Gastroesophageal sphincter (tissue), 4 donors: ENCODE data around the gene STARD9. TPM values are rescaled to one million over a fixed set of nuclear protein-coding genes. Genes with fewer than 3 reads are reported as not detected.
A peak's percentile ranks its signal among the peaks of the same experiment; 100 is the strongest.

Experiments used
- ATAC-seq: fragments of 150-250 bp; one replicate; pipeline ENCODE4 v1.9.1; 2016; ENCODE audit warnings: mild to moderate bottlenecking, moderate library complexity
- H3K27ac ChIP-seq, 4 donors: fragments of 200-600 bp; sonication (generic) in 3 of 4; 1 replicate in 3 of 4; 2 replicates in 1 of 4; pipeline ENCODE4 v1.5.1; 2016 to 2019
- H3K27me3 ChIP-seq: fragments of 200-600 bp; sonication (generic); one replicate; pipeline ENCODE4 v1.5.1; 2019
- H3K36me3 ChIP-seq, 2 donors: fragments of 200-600 bp; sonication (generic); one replicate each; pipeline ENCODE4 v1.5.1; 2019; ENCODE audit warnings: control low read depth in 1 of 2
- H3K4me1 ChIP-seq, 3 donors: fragments of 200-600 bp; sonication (generic); 1 replicate in 2 of 3; 2 replicates in 1 of 3; pipeline ENCODE4 v1.5.1; 2016 to 2019; ENCODE audit warnings: control low read depth in 2 of 3
- H3K4me3 ChIP-seq, 2 donors: fragments of 200-600 bp; sonication (generic); one replicate each; pipeline ENCODE4 v1.5.1; 2019; ENCODE audit warnings: mild to moderate bottlenecking in 1 of 2, moderate library complexity in 1 of 2
- H3K9me3 ChIP-seq, 3 donors: fragments of 200-600 bp; sonication (generic); one replicate each; pipeline ENCODE4 v1.5.1; 2017 to 2019; ENCODE audit warnings: control low read depth in 2 of 3
- EP300 ChIP-seq: sonication (generic); formaldehyde crosslinking; IDR thresholded peaks from one replicate; pipeline ENCODE4 v1.6.1; 2017; ENCODE audit warnings: antibody characterized with exemption, mild to moderate bottlenecking
- POLR2A ChIP-seq, 2 donors: fragments of 450-650 bp; IDR thresholded peaks; one replicate each; pipeline ENCODE4 v1.6.1; 2017; ENCODE audit warnings: antibody characterized with exemption in 2 of 2, mild to moderate bottlenecking in 2 of 2, moderate library complexity in 1 of 2
- POLR2AphosphoS5 ChIP-seq: sonication (generic); formaldehyde crosslinking; IDR thresholded peaks from one replicate; pipeline ENCODE4 v1.6.1; 2017; ENCODE audit warnings: antibody characterized with exemption
- WGBS, 2 donors: methylation state at CpG; one replicate each; pipeline ENCODE4 v1.1.5; 2018; ENCODE audit warnings: low coverage in 1 of 2; 5-methylcytosine and 5-hydroxymethylcytosine counted together
- total RNA-seq, 4 donors: library from RNA; depleted of rRNA; stranded (reverse); fragments of >200 nt; gene quantifications; one replicate each; pipeline ENCODE4 v1.1.0, GENCODE V29; 2016
- TF ChIP-seq, protein P1 (sequence below), 4 experiments: fragments of 200-600 bp in 2 of 4; fragments of 450-650 bp in 2 of 4; sonication (generic) in 1 of 4; IDR thresholded peaks; one replicate each; pipeline ENCODE4 v1.5.1; 2017 to 2019; ENCODE audit warnings: antibody characterized with exemption in 4 of 4, mild to moderate bottlenecking in 2 of 4, moderate library complexity in 2 of 4

Gene STARD9
- total RNA-seq, 4 donors from 2014 or later, result 15.5 to 78.4 (median 29.1) TPM

DNA sequence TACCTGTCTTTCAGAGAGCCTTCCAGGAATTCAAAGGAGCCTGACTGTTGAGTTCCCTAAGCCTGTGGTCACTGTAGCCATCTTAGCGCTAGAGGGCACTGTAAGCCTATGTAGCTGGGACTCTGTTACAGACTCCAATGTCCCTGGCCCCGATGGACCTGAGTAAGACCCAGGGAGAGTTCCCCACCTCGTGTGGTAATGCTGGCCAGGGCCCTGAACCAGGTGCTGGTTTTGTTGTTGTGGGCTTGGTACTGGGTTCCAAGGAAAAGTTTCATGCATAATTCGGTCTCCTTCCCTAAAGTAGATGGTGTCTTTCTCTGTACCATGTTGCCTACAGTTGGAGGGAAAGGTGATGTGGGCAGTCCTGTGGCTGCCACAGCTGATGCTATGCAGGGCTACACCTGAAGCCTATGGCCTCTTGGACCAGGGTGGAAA is 129.1 kb downstream of the STARD9 start:
- ATAC-seq, result peak; percentile 88
- WGBS, 2 donors, result 0 to 20% methylated on average over 1 of the region's 4 CpGs
- Histone ChIP-seq H3K27ac (peak overlapping the region in 1 of 4 donors; percentile 22), H3K9me3 (no peaks in the 10 kb centered on the region), H3K36me3 (peaks cover 0 to 39% of the 10 kb centered on the region in 2 donors), H3K4me3 (no peak overlapping the region), H3K4me1 (peaks cover 0 to 29% (median 8%) of the 10 kb centered on the region in 3 donors), H3K27me3 (no peaks in the 10 kb centered on the region)
- TF ChIP-seq POLR2A (IDR thresholded peaks at IDR 0.05), result no peak
- TF ChIP-seq, protein P1, sequence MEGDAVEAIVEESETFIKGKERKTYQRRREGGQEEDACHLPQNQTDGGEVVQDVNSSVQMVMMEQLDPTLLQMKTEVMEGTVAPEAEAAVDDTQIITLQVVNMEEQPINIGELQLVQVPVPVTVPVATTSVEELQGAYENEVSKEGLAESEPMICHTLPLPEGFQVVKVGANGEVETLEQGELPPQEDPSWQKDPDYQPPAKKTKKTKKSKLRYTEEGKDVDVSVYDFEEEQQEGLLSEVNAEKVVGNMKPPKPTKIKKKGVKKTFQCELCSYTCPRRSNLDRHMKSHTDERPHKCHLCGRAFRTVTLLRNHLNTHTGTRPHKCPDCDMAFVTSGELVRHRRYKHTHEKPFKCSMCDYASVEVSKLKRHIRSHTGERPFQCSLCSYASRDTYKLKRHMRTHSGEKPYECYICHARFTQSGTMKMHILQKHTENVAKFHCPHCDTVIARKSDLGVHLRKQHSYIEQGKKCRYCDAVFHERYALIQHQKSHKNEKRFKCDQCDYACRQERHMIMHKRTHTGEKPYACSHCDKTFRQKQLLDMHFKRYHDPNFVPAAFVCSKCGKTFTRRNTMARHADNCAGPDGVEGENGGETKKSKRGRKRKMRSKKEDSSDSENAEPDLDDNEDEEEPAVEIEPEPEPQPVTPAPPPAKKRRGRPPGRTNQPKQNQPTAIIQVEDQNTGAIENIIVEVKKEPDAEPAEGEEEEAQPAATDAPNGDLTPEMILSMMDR (IDR thresholded peaks at IDR 0.05), result peak; percentile 56 to 82 (median 74)
- TF ChIP-seq EP300, result no peak

DNA sequence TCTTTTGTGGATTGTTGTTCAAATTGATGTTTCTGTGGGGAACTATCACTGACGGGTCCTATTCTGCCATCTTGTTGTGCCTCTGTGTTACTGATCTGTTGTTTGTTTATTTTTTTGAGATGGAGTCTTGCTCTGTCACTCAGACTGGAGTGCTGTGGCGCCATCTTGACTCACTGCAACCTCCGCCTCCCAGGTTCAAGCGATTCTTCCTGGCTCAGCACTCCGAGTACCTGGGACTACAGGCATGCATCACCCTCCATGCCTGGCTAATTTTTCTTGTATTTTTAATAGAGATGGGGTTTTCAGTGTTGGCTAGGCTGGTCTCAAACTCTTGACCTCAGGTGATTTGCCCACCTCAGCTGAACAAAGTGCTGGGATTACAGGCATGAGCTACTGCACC is 129.9 kb downstream of the STARD9 start:
- H3K4me3 ChIP-seq, result no peak overlapping the region
- WGBS, 2 donors, result 97 to 99% methylated on average over 4 to 5 of the region's 5 CpGs
- H3K36me3 ChIP-seq, result peaks cover 0 to 31% of the 10 kb centered on the region in 2 donors
- ATAC-seq, result no peak
- TF ChIP-seq POLR2A (IDR thresholded peaks at IDR 0.05) (no peak), POLR2AphosphoS5 (no peak), EP300 (no peak)
- TF ChIP-seq, protein P1 (IDR thresholded peaks at IDR 0.05), result no peak
- no peak overlapping the region for H3K27ac ChIP-seq
- no peaks in the 10 kb centered on the region for H3K27me3 ChIP-seq
- H3K9me3 ChIP-seq, result no peaks in the 10 kb centered on the region
- H3K4me1 ChIP-seq, result peaks cover 0 to 29% (median 8%) of the 10 kb centered on the region in 3 donors

DNA sequence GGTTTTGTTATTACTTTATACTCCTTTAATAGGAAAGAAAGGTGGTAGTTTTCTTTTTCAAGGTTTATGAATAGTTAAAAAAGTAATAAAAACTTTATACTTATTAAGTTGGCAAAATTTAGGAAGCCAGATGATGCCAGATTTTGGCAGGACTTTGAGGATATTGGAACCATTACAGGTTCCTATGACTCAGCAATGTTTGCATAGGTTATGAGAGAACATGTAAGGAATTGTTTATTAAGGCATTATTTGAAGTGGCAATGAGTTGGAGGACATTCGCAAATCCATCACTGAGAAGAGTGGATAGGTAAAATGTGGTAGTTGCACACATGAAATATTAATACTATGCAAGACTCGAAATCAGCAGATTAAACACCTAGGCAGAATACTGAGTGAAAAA is 131.7 kb downstream of the STARD9 start:
- peaks cover 0 to 34% (median 8%) of the 10 kb centered on the region in 3 donors for H3K4me1 ChIP-seq
- H3K36me3 ChIP-seq, result peaks cover 0 to 21% of the 10 kb centered on the region in 2 donors
- no peaks in the 10 kb centered on the region for H3K9me3 ChIP-seq
- TF ChIP-seq EP300 (no peak), POLR2A (IDR thresholded peaks at IDR 0.05) (no peak), POLR2AphosphoS5 (no peak)
- TF ChIP-seq, protein P1 (IDR thresholded peaks at IDR 0.05), result no peak
- H3K4me3 ChIP-seq, result no peak overlapping the region
- H3K27ac ChIP-seq, result peak overlapping the region in 1 of 4 donors; percentile 31
- 50 to 57% methylated on average over 2 of the region's 2 CpGs for WGBS, 2 donors
- no peaks in the 10 kb centered on the region for H3K27me3 ChIP-seq
- ATAC-seq, result no peak

DNA sequence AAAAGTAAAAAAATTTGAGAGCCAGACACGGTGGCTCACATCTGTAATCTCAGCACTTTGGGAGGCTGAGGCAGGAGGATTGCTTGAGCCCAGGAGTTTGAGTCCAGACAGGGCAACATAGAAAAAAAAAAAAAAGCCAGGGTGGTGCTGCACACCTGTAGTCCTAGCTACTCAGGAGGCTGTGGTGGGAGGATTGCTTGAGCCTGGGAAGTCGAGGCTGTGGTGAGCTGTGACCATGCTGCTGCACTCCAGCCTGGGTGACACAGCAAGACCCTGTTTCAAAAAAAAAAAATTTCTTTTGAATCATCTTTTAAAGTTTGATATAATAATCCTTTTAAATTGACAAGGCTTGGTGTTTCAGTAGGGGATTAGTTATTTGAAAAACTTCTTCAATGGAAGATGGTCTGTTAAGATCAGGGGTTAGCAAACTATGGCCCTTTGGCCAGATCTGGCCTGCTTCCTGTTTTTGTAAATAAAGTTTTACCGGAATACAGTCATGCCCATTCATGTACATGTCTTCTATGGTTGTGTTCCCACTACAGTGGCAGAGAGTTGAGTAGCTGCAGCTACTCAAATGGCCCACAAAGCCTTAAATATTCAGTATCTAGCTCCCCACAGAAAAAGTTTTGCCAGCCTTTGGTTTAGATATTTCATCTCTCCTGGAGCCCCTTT is 132.6 kb downstream of the STARD9 start:
- no peak for ATAC-seq
- Histone ChIP-seq H3K4me1 (peaks cover 0 to 34% (median 8%) of the 10 kb centered on the region in 3 donors), H3K27ac (peak overlapping the region in 1 of 4 donors; percentile 31), H3K9me3 (no peaks in the 10 kb centered on the region), H3K4me3 (no peak overlapping the region), H3K36me3 (peaks cover 0 to 14% of the 10 kb centered on the region in 2 donors), H3K27me3 (no peaks in the 10 kb centered on the region)
- no peak for TF ChIP-seq EP300
- TF ChIP-seq, protein P1 (IDR thresholded peaks at IDR 0.05), result no peak
- TF ChIP-seq POLR2A (IDR thresholded peaks at IDR 0.05), result no peak
- TF ChIP-seq POLR2AphosphoS5, result no peak
- 78 to 89% methylated on average over 3 of the region's 3 CpGs for WGBS, 2 donors

DNA sequence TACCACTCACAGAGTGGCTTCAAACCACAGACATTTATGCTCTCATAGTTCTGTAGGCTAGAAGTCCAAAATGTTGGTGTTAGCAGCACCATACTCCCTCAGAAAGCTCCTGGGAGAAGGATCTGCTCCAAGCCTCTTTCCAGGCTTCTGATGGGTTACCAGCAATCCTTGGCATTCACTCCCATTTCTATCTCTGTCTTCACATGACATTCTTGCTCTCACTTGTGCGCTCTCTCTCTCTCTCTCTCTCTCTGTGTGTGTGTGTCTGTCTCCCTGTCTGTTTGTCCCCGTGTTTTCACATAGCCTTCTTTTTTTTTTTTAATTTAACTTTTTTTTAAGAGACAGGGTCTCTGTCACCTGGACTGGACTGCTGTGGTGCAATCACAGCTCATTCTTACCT is 135.3 kb downstream of the STARD9 start:
- ATAC-seq, result no peak
- peaks cover 0 to 14% of the 10 kb centered on the region in 2 donors for H3K36me3 ChIP-seq
- peaks cover 0 to 30% (median 8%) of the 10 kb centered on the region in 3 donors for H3K4me1 ChIP-seq
- no peak overlapping the region for H3K4me3 ChIP-seq
- H3K27me3 ChIP-seq, result no peaks in the 10 kb centered on the region
- H3K27ac ChIP-seq, result peak overlapping the region in 1 of 4 donors; percentile 16
- TF ChIP-seq EP300, result no peak
- TF ChIP-seq POLR2AphosphoS5, result no peak
- TF ChIP-seq POLR2A (IDR thresholded peaks at IDR 0.05), result no peak
- TF ChIP-seq, protein P1 (IDR thresholded peaks at IDR 0.05), result no peak
- WGBS, 2 donors, result 67 to 85% methylated on average over 2 of the region's 2 CpGs
- H3K9me3 ChIP-seq, result no peaks in the 10 kb centered on the region
